Posterior cingulate gyrus (tissue), 11 donors: ENCODE results near the gene KRCC1.
"Not testable (repeated sequence)": the region's sequence is repeated elsewhere in the genome, so short reads cannot be mapped to it uniquely, and the experiment has no call there.

ENCODE experiments used
- DNase-seq, 10 donors: peaks; one replicate each; pipeline versions ENCODE4 v3.0.0 to v3.0.0-alpha.2; 2020 to 2021; ENCODE audit warnings: mixed read lengths in 3 of 10
- intact Hi-C: fragments of 100-400 bp; cut with DNase I; formaldehyde crosslinking; loops from one replicate; pipeline ENCODE4 v1.15.1; 2023

KRCC1 gene

DNA sequence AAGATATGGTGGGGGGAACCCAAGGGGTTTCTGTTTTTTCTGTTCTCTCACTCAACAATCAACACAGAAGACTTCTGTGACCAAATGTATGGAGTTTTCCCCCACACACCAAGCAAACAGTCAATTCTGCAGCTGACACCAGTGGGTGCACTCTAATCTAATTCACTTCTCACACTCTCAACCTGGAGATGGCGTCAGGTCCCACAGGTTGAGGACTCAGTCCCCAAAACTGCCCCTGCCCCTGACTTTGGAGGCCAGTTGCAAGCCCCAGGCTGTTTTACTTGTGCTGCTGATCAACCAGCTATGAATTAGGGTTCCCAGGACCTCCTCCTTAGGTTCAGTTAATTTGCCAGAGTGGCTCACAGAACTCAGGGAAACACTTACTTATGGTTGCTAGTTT lies 45.4 kb downstream of the KRCC1 start:
- DNase-seq: no peak
- intact Hi-C loops: no loop called here

DNA sequence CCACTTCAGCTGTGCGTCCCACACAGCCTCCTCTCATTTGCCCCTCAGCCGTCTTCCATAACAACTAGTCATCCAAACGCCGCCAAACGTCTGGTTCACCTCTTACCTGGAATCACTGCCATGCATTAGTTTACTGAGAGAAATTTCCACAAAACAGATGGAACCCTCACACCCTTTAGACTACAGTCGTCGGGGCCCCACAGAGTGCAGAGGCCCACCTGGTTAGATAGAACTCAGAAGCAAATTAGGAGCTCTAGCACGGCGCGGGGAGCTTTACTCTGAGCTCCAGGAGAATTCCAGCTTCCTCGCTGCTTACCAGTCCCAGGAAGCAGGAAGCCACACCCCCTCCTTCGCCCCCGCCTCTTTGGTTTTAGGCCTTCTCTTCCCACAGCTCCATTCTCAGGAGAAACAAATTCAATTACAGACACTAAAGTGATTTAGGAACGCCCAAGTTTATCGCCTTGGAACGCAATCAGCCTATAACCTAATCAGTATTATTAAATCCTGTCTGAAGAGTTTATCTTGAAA lies 48.6 kb downstream of the KRCC1 start:
- DNase-seq: peak in 1 of 10 donors; percentile 65
- intact Hi-C loops: no loop called here

DNA sequence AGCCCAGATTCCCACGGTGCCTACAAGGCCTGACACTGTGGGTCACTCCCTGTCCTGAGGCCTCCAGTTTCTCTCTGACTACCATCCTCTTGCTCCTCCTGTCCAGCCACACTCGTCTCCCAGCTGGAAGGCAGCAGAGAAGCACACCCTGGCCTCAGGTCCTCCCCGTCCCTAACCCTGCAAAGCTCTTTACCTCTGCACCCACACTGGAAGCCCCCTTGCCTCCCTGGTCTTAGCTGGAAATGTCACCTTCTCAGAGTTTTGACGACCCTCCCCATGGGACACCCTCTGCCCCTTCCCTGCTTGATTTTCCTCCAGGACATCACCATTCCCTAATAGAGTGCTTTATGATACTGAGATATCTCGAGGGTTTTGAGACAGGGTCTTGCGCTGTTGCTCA lies 49.8 kb downstream of the KRCC1 start:
- intact Hi-C loops: no loop called here
- peak in 1 of 10 donors; percentile 18 for DNase-seq

DNA sequence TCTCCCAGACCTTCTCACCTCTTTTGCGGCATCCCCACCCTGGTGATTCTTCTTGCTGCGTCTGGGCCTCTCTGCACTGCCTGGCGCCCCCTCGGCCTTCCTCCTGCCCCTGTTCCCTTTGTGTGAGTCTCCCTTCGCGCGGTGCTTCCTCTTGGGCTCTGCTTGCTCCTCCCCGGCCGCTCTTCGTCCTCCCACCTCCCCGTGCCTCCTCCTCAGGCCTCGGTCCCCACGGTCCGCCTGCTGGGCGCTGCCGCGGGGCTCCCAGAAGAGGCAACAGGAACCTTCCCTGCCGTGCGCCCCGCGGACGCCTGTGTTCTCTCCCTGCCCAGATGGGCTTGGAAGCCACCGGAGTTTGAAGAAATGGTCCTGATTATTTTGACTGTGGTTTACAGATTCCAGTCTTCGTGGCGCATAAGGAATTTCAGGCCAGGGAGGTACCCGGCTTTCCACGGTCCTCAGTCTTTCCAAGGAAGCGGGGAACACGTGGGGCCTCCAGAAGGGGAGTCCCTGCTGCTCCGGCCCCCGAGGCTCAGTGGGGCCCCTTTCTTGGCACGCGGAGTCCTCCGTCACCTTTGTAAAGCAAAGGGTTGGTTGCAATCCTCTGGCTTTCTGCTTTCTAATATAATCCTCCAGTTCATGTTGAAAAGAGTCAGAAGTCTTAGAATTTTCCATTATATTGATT lies 52.4 kb downstream of the KRCC1 start:
- peak in 1 of 10 donors; percentile 82 for DNase-seq
- intact Hi-C loops: loop anchor here (5.0 kb wide), 1 partner anchor 159 kb away; no protein-coding TSS in a partner anchor

DNA sequence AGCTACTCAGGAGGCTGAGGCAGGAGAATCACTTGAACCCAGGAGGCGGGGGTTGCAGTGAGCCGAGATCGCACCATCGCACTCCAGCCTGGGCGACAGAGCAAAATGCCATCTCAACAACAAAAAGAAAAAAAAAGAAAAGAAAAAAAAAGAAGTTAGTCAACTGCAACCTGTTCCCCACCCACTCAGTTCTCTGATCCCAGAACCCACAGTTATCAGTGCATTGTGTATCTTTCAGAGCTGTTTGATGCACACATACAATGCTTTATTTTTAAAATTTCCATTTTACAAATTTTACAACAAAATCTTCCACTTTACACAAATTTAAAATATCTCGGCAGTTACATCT lies 53.2 kb downstream of the KRCC1 start:
- intact Hi-C loops: loop anchor here (5.0 kb wide), 1 partner anchor 160 kb away; no protein-coding TSS in a partner anchor
- DNase-seq: no peak

DNA sequence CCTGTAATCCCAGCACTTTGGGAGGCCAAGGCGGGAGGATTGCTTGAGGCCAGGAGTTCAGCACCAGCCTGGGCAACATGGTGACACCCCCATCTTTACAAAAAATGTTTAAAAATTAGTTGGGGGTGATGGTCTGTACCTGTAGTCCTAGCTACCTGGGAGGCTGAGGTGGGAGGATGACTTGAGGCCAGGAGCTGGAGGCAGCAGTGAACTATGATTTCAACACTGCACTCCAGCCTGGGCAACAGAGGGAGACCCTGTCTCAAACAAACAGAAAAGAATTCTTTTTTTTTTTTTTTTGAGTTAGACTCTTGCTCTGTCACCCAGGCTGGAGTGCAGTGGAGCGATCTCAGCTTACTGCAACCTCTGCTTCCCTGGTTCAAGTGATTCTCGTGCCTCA lies 55.1 kb downstream of the KRCC1 start:
- not testable (repeated sequence) for DNase-seq
- intact Hi-C loops: loop anchor here (5.0 kb wide), 1 partner anchor 162 kb away; no protein-coding TSS in a partner anchor

DNA sequence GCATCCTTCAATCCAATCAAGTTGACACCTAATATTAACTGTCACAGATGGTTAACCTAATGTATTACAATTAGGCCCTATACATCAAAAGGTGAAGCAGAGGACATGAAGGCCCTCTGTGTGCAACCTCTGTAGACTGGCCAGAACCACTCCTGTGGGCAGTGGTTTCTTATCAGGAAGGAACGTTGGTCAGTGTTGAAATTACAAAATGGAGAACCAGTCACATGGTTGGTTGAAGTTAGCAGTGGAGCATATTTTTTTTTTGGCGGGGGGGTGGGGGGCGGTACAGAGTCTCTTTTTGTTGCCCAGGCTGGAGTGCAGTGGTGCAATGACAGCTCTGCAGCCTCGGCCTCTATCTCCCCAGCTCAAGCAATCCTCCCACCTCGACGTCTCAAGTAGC lies 59.0 kb downstream of the KRCC1 start:
- intact Hi-C loops: no loop called here
- no peak for DNase-seq

DNA sequence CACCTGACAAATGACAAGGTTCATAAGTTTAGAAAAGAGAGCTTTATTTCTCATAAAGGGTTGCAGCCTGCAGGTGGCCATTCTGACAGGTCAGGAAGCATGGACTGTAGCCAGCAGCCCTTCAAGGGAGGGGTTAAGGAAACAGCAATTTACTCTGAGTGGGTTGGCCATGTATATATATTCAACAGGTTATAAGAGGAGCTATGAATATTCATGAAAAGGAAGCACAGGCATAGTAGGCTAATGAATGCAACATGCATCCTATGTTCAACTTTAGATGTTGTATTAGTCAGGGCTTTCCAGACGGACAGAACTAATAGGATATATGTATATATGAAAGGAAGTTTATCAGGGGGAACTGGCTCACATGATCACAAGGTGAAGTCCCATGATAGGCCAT lies 59.8 kb downstream of the KRCC1 start:
- DNase-seq: no peak
- intact Hi-C loops: no loop called here

DNA sequence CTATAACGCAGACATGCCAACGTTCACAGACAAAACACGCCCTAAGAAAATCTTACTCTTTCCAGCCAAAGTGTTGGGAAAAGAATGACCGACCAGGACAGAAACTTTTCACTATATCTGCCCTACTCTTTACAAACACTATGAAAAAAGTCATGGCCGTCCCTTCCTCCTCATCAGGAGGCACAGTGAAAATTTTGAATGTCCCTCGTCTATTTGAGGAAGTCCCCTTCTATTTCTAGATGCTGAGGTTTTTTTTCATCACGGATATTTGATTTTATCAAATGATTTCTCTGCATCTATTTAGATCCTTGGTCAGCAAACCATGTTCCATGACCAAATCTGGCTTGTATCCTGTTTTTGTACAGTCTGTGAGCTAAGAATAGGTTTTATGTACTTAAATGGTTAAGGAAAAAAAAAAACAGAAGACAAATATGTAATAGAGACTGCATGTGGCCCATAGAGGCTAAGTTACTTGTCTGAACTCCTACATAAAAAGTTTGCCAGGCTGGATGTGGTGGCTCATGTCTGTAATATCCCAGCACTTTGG lies 61.2 kb downstream of the KRCC1 start:
- intact Hi-C loops, DNase-seq: not testable (repeated sequence)

DNA sequence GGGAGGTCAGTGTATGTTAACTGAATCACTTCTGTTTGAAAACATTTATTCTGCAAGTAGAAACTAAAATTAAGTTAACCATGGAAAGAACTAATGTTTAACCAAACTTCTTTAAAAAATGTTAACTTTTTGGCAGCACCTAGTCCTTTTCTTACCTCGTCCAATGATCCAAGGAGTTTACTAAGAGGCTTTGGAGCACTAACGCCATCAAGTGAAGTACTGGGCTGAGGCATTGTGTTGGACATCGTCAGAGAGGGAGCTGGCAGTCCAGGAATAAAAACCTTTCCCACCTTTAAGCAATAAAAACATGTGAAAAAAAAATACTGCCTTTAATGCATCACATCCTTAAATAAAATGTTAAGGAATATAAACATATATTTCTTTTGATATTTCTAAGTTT lies 63.0 kb downstream of the KRCC1 start:
- intact Hi-C loops, DNase-seq: not testable (repeated sequence)

DNA sequence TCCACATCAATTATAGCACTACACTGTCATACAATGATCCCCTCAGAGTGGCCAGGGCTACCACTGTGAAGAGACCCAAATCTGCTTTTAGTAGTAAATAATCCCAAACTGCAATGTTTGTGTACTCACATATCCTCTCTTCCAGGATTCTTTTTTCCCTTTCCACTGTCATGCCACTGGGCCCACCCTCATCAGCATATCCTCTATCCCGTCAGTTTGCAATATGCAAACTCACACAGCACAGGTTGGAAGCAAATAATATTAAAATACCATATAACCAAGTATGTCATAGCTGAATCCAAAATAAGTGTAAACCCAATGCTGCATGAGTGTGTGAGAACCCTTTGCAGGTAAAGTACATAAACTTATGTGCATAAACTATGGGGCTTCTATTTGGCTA lies 68.1 kb downstream of the KRCC1 start:
- DNase-seq, intact Hi-C loops: not testable (repeated sequence)

DNA sequence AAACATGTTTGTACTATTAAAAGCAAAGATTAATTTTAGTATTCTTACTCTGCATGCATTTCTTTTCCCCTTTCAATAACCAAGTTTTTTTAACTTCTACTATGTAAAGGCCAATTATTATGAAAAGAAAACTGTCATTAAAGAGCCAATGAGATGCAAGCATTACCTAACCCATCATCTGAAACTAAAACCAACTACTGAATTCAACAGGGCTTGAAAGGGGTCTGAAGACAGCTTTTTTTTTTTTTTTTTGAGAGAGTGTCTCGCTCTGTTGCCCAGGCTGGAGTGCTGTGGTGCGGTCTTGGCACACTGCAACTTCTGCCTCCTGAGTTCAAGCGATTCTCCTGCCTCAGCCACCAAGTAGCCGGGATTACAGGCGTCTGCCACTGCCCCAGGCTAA lies 69.7 kb downstream of the KRCC1 start:
- DNase-seq, intact Hi-C loops: not testable (repeated sequence)

DNA sequence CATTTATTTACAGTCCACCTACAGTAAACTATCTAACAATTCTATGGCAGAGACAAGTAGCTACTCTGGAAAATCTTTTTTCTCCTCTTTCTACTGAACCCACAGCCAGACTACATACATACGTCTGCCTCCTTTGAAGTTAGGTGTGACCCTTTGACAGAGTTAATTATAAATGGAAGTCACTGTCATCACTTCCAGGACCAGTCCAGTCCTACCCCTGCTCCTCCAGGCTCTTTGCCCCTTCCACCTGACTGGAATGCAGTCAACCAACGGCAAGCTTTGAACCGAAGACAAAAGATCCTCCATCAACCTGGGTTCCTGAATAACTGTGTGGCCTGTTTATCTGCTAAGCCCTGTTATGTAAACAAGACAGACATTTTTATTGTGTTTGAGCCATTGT lies 74.4 kb downstream of the KRCC1 start:
- DNase-seq, intact Hi-C loops: not testable (repeated sequence)
